Osteocyte (in vitro differentiated cells): ENCODE data around the gene C20orf96. TPM values are rescaled to one million over a fixed set of nuclear protein-coding genes. Genes with fewer than 3 reads are reported as not detected.
A peak's percentile ranks its signal among the peaks of the same experiment; 100 is the strongest.

ENCODE experiments used
- DNase-seq: peaks from one replicate; pipeline ENCODE4 v3.0.0; 2021; ENCODE audit warnings: mixed read lengths; ENCODE audit not compliant: unreplicated experiment; ENCODE audit errors: extremely low spot score
- H3K27ac Mint-ChIP-seq: one replicate; pipeline ENCODE4 v1.8.0; 2021; ENCODE audit warnings: mild to moderate bottlenecking, mixed read lengths; ENCODE audit not compliant: unreplicated experiment
- H3K27me3 Mint-ChIP-seq: one replicate; pipeline ENCODE4 v1.8.0; 2021; ENCODE audit warnings: mixed read lengths; ENCODE audit not compliant: unreplicated experiment
- H3K36me3 Mint-ChIP-seq: one replicate; pipeline ENCODE4 v1.8.0; 2021; ENCODE audit warnings: mixed read lengths; ENCODE audit not compliant: unreplicated experiment
- H3K4me1 Mint-ChIP-seq: one replicate; pipeline ENCODE4 v1.8.0; 2021; ENCODE audit warnings: mixed read lengths; ENCODE audit not compliant: unreplicated experiment
- H3K4me3 Mint-ChIP-seq: one replicate; pipeline ENCODE4 v1.8.0; 2021; ENCODE audit warnings: mild to moderate bottlenecking, moderate library complexity, mixed read lengths; ENCODE audit not compliant: unreplicated experiment
- H3K9me3 Mint-ChIP-seq: one replicate; pipeline ENCODE4 v1.8.0; 2021; ENCODE audit warnings: mixed read lengths; ENCODE audit not compliant: unreplicated experiment
- CTCF ChIP-seq: fragments of 200-600 bp; sonication (generic); IDR thresholded peaks from 2 replicates; pipeline ENCODE4 v1.5.0; 2021; ENCODE audit warnings: antibody characterized with exemption, mild to moderate bottlenecking, moderate library complexity
- total RNA-seq: library from RNA; stranded (reverse); gene quantifications from 2 replicates; pipeline ENCODE4 v1.2.1, GENCODE V29; 2021

Gene C20orf96
- total RNA-seq, 1 donor from 2014 or later: 19.9 TPM

DNA sequence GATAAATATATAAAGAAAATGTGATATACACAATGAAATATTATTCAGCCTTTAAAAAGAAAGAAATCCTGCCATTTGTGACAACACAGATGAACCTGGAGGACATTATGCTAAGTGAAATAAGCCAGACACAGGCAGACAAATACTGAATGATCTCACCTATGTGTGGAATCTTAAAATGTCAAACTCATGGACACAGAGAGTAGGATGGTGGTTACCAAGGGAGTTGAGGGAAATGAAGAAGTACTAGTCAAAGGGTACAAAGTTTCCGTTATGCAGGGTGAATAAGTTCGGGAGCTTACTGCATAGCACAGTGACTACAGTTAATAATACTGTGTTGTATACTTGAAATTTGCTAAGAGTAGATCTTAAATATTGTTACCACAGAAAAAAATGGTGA is 47.6 kb downstream of the C20orf96 start:
- no peak for DNase-seq
- no peak overlapping the region for H3K27ac Mint-ChIP-seq
- H3K4me1 Mint-ChIP-seq: no peaks in the 10 kb centered on the region
- peaks cover 51% of the 10 kb centered on the region for H3K27me3 Mint-ChIP-seq
- no peak for TF ChIP-seq CTCF
- no peaks in the 10 kb centered on the region for H3K9me3 Mint-ChIP-seq
- no peaks in the 10 kb centered on the region for H3K36me3 Mint-ChIP-seq
- no peak overlapping the region for H3K4me3 Mint-ChIP-seq

DNA sequence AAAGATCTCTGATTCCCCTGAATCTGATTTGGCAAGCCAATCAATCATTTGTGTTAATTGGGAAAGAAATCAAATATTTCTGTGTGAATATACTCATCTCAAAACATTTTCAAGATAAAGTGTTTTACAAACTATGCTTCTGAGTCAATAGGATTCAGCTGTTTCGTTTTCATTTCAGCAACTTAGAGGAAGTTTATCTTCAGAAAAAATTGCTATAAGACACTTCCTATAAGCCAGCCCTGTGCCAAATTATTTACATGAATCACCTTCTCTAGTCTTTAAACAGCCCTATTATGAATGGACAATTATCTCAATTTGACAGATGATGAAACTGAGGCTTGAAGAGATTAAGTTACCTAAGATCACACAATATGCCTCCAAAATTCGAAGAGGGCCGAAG is 52.6 kb downstream of the C20orf96 start:
- Mint-ChIP-seq H3K27me3 (peaks cover 32% of the 10 kb centered on the region), H3K4me1 (no peaks in the 10 kb centered on the region), H3K36me3 (no peaks in the 10 kb centered on the region), H3K27ac (no peak overlapping the region), H3K9me3 (no peaks in the 10 kb centered on the region), H3K4me3 (no peak overlapping the region)
- TF ChIP-seq CTCF: no peak
- no peak for DNase-seq

DNA sequence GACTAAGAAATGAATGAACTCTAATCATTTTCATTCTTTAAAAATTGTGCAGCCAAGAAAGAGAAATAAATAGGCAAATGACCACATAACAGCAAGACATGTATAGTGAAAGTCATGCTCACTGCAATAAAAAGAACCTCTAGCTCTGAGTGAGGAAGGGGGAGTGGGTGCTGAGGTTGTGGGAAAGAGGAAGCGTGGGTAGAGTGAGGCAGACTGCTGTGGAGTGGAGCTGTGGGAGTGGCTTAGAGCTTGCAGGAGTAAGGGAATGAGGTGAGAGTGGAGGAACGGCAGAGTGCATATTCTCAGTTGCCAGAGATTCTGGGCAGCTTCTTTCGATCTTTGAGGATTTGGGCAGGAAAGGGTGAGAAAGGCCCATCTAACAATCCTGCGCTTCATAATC is 53.1 kb downstream of the C20orf96 start:
- H3K4me3 Mint-ChIP-seq: no peak overlapping the region
- H3K27me3 Mint-ChIP-seq: peaks cover 30% of the 10 kb centered on the region
- H3K36me3 Mint-ChIP-seq: no peaks in the 10 kb centered on the region
- H3K9me3 Mint-ChIP-seq: no peaks in the 10 kb centered on the region
- no peak for TF ChIP-seq CTCF
- H3K27ac Mint-ChIP-seq: no peak overlapping the region
- no peak for DNase-seq
- no peaks in the 10 kb centered on the region for H3K4me1 Mint-ChIP-seq

DNA sequence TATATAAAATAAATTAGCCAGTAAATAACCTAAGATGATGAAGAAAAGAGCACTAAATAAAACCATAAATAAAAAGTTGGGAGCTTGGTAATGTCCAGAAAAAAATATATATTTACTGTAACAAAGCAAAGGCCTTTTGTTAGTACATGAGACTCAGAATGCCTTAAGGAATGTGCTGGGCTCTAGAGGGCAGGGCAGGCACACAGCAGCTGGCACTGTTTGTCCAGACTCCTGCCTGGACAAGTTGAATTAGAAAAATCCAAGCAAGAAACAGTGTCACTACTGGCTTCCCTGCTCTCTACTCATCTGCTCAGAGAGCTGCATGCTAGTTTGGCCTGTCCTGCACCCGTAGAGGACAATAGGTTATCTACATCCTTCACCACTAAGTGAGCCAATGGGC is 54.7 kb downstream of the C20orf96 start:
- no peak overlapping the region for H3K27ac Mint-ChIP-seq
- H3K9me3 Mint-ChIP-seq: no peaks in the 10 kb centered on the region
- H3K36me3 Mint-ChIP-seq: no peaks in the 10 kb centered on the region
- TF ChIP-seq CTCF: peak; percentile 51
- no peaks in the 10 kb centered on the region for H3K4me1 Mint-ChIP-seq
- no peak for DNase-seq
- peaks cover 24% of the 10 kb centered on the region for H3K27me3 Mint-ChIP-seq
- no peak overlapping the region for H3K4me3 Mint-ChIP-seq

DNA sequence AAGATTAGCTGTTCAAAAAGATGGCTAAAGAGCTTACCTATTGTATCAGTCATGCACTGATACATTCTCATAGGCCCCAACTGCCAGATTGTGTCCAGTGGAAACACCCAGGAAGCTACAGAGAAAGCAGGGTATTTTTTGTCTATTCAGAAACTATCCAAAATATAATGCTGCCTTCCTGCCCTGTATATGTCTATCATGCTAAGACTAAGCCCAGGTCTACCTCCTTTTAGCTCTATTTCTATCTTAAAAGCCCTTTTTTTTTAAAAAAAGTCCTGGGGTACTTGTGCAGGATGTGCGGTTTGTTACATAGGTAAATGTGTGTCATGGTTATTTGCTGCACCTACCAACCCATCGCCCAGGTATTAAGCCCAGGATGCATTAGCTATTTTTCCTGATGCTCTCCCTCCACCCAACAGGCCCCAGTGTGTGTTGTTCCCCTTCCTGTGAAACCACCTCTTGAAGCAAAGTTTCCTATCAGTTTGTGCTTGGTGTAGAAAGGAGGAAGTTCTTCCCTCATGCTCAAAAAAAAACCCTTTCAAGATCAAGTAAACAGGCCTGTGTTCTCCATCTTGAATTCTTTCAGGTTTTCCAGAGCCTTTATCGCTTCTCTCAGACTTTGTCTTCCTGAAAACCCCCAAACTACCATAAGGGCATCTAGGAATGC is 63.0 kb downstream of the C20orf96 start:
- no peaks in the 10 kb centered on the region for H3K36me3 Mint-ChIP-seq
- H3K27ac Mint-ChIP-seq: no peak overlapping the region
- peaks cover 54% of the 10 kb centered on the region for H3K27me3 Mint-ChIP-seq
- H3K4me3 Mint-ChIP-seq: no peak overlapping the region
- no peak for DNase-seq
- no peaks in the 10 kb centered on the region for H3K9me3 Mint-ChIP-seq
- no peak for TF ChIP-seq CTCF
- no peaks in the 10 kb centered on the region for H3K4me1 Mint-ChIP-seq
